ENCODE data around the gene LRRFIP1. TPM values are rescaled to one million over a fixed set of nuclear protein-coding genes. Genes with fewer than 3 reads are reported as not detected.

Gene LRRFIP1
- total and polyA plus RNA-seq, 2 donors (not counting 3 experiments of a cell fraction or from before 2014, with no cell fraction given) = 39.2 to 179 TPM

- ChIA-PET CTCF (interaction anchor here (1.3 kb wide), 1 partner anchor 115 kb away, joined by 3 read pairs; no protein-coding TSS in a partner anchor), POLR2A (no interaction called here)
- Histone ChIP-seq H3K9me1 (replicated peaks; ENCODE audit: control insufficient read depth, extremely low read depth, insufficient read depth, low read length) (no peaks in the 10 kb centered on the region), H4K20me1 (replicated peaks; ENCODE audit: control insufficient read depth, extremely low read depth, insufficient read depth, low read length) (no peaks in the 10 kb centered on the region), H3K36me3 (ENCODE audit: control insufficient read depth in 2 of 2, extremely low read depth in 1 of 2, insufficient read depth in 2 of 2, low read length in 2 of 2) (peaks cover 0 to 9% of the 10 kb centered on the region in 2 experiments), H3K27me3 (ENCODE audit: control insufficient read depth in 2 of 2, insufficient read depth in 2 of 2, low read length in 2 of 2) (no peaks in the 10 kb centered on the region), H2AFZ (ENCODE audit: low read depth, low read length) (no peak overlapping the region), H3K27ac (ENCODE audit: insufficient read depth, low read depth, low read length) (no peak overlapping the region), H3K9me3 (replicated peaks; ENCODE audit: control insufficient read depth, insufficient read depth, low read length) (no peaks in the 10 kb centered on the region), H3K79me2 (ENCODE audit: control insufficient read depth, insufficient read depth, low read length) (peaks cover 2% of the 10 kb centered on the region), H3K4me3 (replicated peaks in 1 of 3; ENCODE audit: insufficient read depth in 1 of 3, low read depth in 1 of 3, low read length in 3 of 3) (no peak overlapping the region), H3K9ac (replicated peaks; ENCODE audit: extremely low read depth, insufficient read depth, low read length) (no peak overlapping the region), H3K4me2 (ENCODE audit: insufficient read depth, low read length) (no peak overlapping the region), H3K4me1 (ENCODE audit: control insufficient read depth, extremely low read depth, insufficient read depth, low read length) (peaks cover 13% of the 10 kb centered on the region)
- FAIRE-seq (no peak), DNase-seq (ENCODE audit: low read depth, low spot score) (no peak)
- dilution Hi-C loops (cut with MboI; ENCODE audit: extremely low pct_ligation_motif_present, low sequenced_read_pairs) = no loop called here
- BruUV-seq (replicated peaks) = no TSS peak
- intact Hi-C loops (cut with micrococcal nuclease) = no loop called here
- TF ChIP-seq CTCF (IDR thresholded peaks at IDR 0.05; ENCODE audit: extremely low read depth in 1 of 2, insufficient read depth in 1 of 2, low read depth in 1 of 2, low read length in 2 of 2) = no peak
- TF ChIP-seq POLR2A (IDR thresholded peaks at IDR 0.05; ENCODE audit: low read depth, low read length) = no peak
- TF ChIP-seq, protein P1, sequence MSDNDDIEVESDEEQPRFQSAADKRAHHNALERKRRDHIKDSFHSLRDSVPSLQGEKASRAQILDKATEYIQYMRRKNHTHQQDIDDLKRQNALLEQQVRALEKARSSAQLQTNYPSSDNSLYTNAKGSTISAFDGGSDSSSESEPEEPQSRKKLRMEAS (IDR thresholded peaks at IDR 0.05; ENCODE audit: insufficient read depth, insufficient read length) = no peak
- no peak for TF ChIP-seq FOS (IDR thresholded peaks at IDR 0.05; ENCODE audit: borderline replicate concordance, insufficient read depth, low read length)
- no peak for TF ChIP-seq GATA2 (IDR thresholded peaks at IDR 0.05; ENCODE audit: insufficient read depth, insufficient read length, low read depth, low read length)
- TF ChIP-seq JUN (IDR thresholded peaks at IDR 0.05; ENCODE audit: borderline replicate concordance, insufficient read depth, insufficient read length, low read depth) = no peak
These were observed 3.0 kb downstream of the LRRFIP1 start for GRCh38 chr2:237630216-237631000.

All from endothelial cell of umbilical vein (primary cell).